Neuron (in vitro differentiated cells): Measurements from ENCODE around the gene EFL1.

Experiments used
- H2AFZ ChIP-seq: one replicate; pipeline ENCODE4 v1.6.1; 2013; ENCODE audit warnings: low read depth, mild to moderate bottlenecking, inconsistent platforms, low read length, moderate library complexity
- H3K27me3 ChIP-seq: one replicate; pipeline ENCODE4 v1.6.1; 2013; ENCODE audit warnings: low read length; ENCODE audit not compliant: insufficient read depth
- H3K36me3 ChIP-seq: one replicate; pipeline ENCODE4 v1.6.1; 2013; ENCODE audit warnings: low read length; ENCODE audit not compliant: insufficient read depth
- H3K4me1 ChIP-seq: one replicate; pipeline ENCODE4 v1.6.1; 2013; ENCODE audit warnings: low read length; ENCODE audit not compliant: insufficient read depth
- H3K4me3 ChIP-seq: 2 replicates; pipeline ENCODE4 v1.5.1; 2013; ENCODE audit warnings: mild to moderate bottlenecking, low read length, moderate library complexity
- H3K9me3 ChIP-seq: one replicate; pipeline ENCODE4 v1.6.1; 2013; ENCODE audit warnings: low read length

EFL1 gene

DNA sequence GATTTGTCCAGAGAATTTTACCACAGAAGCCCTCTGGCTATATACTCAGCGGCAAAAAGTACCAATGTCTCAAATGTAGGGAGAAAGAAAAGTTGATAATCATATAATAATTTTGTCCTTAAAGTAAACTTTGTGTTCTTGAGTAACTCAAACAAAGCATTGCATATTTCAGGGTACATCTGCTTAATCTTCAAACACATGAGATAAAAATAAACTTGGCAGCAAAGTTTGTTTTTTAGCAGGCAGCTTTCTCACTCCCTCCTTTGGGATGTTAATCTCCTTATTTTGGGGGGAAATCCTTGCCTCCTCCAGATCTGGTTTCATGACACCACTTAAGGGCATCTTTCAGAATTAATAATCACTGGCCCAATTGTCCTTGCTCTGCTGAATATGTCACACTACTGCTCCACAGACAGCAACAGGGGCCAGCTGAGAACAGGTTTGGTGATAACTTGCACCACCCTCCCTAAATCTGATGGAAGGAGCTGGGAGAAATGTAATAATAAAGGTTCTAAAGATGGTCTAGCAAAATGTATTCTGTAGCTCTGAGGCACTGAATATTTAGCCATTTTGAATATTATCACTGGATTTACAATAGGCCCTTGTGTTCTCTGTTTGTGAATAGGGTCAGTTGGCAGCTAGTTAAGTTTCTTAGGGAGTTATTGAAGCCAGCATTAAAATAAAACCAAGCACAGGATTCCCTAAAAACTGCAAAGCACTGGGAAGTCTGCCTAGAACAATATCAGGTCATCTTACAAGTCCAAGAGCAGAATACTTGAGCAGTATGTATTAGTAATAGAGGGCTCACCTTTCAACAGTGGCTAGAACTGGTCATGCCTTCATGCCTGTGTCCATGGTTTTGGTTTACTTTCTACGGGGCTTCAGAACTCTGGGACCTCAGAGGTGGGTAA lies 79.2 kb downstream of the EFL1 start:
- Histone ChIP-seq H3K27me3 (no peaks in the 10 kb centered on the region), H3K9me3 (no peaks in the 10 kb centered on the region), H3K4me1 (no peaks in the 10 kb centered on the region), H2AFZ (no peak overlapping the region), H3K36me3 (no peaks in the 10 kb centered on the region), H3K4me3 (no peak overlapping the region)

DNA sequence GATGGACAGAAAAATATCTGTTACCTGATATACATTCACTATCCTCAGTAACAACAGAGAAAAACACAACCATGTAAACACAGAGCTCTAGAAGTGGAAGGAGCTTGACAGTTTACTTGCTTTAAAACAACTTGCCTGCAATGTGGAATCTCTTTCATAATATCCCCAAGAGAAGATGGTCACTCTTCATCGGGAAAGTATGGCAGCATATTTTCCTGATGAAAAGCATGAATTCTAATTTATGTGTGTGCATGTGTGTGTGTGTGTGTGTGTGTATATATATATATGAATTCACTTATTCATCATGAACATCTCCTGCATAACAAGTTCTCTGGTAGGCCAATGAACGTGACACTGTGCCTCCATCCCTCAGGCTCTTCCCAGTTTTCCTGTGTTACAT lies 81.2 kb downstream of the EFL1 start:
- no peaks in the 10 kb centered on the region for H3K4me1 ChIP-seq
- no peak overlapping the region for H3K4me3 ChIP-seq
- H3K27me3 ChIP-seq = no peaks in the 10 kb centered on the region
- H3K9me3 ChIP-seq = no peaks in the 10 kb centered on the region
- H3K36me3 ChIP-seq = no peaks in the 10 kb centered on the region
- no peak overlapping the region for H2AFZ ChIP-seq

DNA sequence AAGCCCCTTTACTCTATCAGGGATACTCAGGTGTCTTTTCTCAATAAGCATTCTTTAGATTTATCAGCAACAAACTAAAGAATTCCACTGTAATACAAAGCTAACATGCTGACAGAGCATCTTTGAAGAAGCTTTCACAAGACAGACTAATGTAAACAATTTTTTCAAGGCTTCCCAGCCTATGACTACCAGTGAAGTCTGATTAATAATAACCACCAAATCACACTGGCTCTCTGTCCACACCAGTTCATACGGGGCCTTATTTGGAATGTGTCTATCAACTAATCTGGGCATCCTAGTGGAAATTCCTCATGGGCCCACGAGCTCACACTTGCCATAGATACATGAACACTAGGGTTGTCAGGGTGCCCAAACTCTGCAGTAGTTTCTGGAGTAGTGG lies 84.5 kb downstream of the EFL1 start:
- no peak overlapping the region for H2AFZ ChIP-seq
- no peaks in the 10 kb centered on the region for H3K36me3 ChIP-seq
- H3K9me3 ChIP-seq = no peaks in the 10 kb centered on the region
- no peaks in the 10 kb centered on the region for H3K27me3 ChIP-seq
- H3K4me3 ChIP-seq = no peak overlapping the region
- H3K4me1 ChIP-seq = no peaks in the 10 kb centered on the region

DNA sequence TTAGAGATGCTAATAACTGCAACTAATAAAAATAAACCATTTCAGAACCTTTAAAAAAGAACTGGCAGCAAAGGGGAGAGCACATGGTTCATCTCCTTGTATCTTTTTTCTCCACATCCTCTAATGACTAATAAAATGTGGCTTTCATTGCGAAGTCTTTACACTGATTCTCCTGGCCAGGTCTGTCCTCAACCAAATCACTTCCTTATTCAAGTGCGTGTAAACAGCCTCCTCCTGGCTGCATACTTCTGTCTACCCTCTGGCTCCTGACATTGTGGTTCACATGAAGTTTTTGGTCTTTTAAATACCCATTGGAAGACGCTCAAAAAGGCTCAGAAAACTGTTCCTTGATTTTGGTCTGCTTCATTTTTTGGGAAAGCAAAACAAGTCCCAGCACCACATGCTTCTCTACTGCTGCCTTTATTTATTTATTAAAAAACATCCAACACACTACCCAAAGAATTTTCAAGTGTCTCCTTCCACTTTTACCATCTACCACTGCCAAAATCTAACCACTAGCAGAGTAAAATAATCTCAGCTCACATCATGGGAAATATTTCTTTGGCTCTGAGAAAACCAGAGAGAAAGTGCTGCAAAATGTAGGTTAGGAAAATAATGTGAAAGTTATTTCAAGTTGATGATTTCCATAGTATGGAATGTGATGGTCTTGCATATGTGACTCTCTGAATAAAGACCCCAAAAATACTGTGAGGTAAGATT lies 85.1 kb downstream of the EFL1 start:
- Histone ChIP-seq H2AFZ (no peak overlapping the region), H3K4me1 (no peaks in the 10 kb centered on the region), H3K4me3 (no peak overlapping the region), H3K27me3 (no peaks in the 10 kb centered on the region), H3K9me3 (no peaks in the 10 kb centered on the region), H3K36me3 (no peaks in the 10 kb centered on the region)

DNA sequence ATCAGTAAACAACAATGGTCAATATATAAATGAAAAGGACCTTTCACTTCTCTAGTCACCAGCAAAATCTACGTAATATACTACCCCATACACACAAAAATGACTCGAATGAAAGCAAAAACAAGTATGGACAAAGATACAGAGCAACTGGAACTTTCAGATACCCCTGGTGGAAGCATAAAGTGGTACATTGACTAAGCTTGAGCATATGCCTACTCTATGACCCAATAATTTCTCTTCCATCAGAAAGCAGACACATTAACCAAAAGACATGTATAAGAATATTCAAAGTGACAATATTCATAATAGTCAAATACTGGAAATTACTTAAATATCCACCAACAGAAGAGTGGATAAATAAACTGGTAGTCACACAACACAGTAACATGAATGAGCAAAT lies 86.0 kb downstream of the EFL1 start:
- Histone ChIP-seq H3K9me3 (no peaks in the 10 kb centered on the region), H3K4me1 (no peaks in the 10 kb centered on the region), H3K36me3 (no peaks in the 10 kb centered on the region), H3K4me3 (no peak overlapping the region), H3K27me3 (no peaks in the 10 kb centered on the region), H2AFZ (no peak overlapping the region)

DNA sequence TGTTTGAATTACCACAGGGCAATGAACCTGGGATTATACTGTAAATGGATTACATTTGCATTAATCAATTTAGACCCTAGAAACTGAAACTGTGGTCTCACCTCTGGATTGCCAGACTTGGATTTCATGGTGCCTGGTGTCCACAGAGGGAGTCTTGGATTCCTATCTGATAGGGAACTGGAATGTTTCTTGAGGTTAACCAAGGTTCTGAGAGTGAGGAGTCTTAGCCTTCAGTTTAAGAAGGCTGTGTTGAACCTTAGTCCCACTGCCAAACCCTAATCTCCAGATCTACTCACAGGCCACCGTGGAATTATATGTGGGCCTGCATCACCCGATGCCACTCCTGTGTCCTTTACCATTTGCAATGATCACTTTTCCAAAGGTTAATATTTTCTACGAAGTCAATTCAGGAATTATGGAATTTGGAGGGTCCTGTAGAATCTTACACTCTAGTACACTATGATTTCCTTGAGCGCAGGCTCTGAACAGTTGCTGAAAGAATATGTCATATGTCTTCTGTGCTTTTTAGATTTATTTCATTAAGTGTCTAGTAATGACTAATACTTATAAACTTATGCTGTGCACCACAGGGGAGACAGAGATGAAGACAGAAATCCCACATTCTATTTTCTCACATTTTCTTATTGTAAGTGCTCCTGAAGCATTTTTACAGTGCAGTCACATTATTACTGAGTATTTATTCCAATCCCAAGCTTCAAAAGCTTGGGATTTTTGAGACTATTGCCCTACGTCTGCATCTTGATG lies 87.9 kb downstream of the EFL1 start:
- Histone ChIP-seq H2AFZ (no peak overlapping the region), H3K4me3 (no peak overlapping the region), H3K9me3 (no peaks in the 10 kb centered on the region), H3K4me1 (no peaks in the 10 kb centered on the region), H3K36me3 (peaks cover 2% of the 10 kb centered on the region), H3K27me3 (no peaks in the 10 kb centered on the region)

DNA sequence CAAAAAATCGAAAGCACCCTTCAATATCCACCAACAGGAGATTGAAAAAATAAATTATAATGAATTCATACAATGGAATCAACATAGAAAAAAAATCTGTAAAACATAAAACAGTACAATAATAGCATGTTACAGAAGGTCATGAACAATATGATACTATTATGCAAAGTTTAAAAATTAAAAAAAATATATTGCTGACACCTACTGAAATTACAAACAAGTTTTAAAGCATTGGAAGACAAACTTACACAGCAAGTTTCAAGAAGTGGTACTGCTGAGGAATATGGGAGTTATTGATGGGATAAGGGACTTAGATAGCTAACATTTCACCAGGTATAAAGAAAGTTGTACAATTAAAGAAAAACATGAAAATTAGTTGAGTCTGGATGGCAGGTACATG lies 89.4 kb downstream of the EFL1 start:
- Histone ChIP-seq H3K4me3 (no peak overlapping the region), H3K4me1 (no peaks in the 10 kb centered on the region), H2AFZ (no peak overlapping the region), H3K27me3 (no peaks in the 10 kb centered on the region), H3K36me3 (peaks cover 3% of the 10 kb centered on the region), H3K9me3 (no peaks in the 10 kb centered on the region)

DNA sequence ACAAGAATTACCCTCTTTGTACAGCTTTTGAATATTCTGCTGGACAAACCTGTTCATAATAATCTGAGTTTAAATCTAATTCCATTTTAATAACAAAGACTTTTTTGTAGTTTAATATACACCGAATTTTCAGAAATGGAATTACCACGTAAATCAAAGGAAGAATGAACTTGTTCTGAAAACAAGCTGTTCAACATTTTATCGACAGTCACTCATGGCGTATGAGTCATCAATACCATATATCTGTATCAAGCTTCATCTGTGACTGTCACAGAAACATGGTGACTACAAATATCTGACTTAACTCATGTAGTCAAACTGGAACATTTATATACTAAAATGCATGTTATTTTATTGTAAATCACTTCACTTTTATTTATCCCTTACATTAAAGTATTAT lies 90.0 kb downstream of the EFL1 start:
- no peaks in the 10 kb centered on the region for H3K4me1 ChIP-seq
- H3K27me3 ChIP-seq = no peaks in the 10 kb centered on the region
- H2AFZ ChIP-seq = no peak overlapping the region
- H3K9me3 ChIP-seq = no peaks in the 10 kb centered on the region
- H3K36me3 ChIP-seq = peaks cover 3% of the 10 kb centered on the region
- no peak overlapping the region for H3K4me3 ChIP-seq

DNA sequence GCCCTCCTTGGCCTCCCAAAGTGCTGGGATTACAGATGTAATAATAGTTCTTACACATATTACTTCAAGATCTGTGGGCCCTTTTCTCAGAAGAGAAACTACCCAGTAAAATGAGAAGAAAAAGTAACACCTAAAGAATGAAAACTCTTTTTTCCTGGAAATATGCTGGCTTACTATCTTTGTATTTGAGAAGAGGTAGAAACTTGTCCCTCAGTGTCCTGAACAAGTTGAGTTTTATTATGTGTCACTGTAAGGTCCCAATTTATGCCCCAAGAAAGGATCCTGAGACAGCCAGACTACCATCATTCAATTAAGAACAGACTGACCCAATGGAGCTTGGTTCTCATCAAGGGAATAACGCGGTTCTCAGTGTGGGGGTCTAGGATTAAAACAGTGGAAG lies 93.8 kb downstream of the EFL1 start:
- H3K27me3 ChIP-seq = no peaks in the 10 kb centered on the region
- peaks cover 3% of the 10 kb centered on the region for H3K4me1 ChIP-seq
- H3K4me3 ChIP-seq = no peak overlapping the region
- H3K9me3 ChIP-seq = no peaks in the 10 kb centered on the region
- peaks cover 5% of the 10 kb centered on the region for H3K36me3 ChIP-seq
- H2AFZ ChIP-seq = no peak overlapping the region

DNA sequence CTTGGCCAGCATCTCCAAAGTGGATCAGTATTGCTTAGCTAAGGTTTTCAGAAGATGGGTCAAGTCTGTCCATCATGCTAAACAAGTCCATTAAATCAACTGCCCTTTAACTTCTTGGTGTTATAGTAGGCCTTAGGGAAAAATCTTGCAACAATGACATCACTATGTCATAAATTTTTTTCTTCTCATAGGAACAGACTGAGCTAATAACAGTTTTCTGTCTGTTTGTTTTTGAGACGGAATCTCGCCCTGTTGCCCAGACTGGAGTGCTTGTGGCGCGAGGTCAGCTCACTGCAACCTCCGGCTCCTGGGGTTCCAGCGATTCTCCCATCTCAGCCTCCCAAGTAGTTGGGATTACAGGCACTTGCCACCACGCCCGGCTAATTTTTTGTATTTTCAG lies 94.2 kb downstream of the EFL1 start:
- Histone ChIP-seq H3K9me3 (no peaks in the 10 kb centered on the region), H3K4me3 (no peak overlapping the region), H3K36me3 (peaks cover 10% of the 10 kb centered on the region), H3K27me3 (no peaks in the 10 kb centered on the region), H2AFZ (no peak overlapping the region), H3K4me1 (peaks cover 3% of the 10 kb centered on the region)

DNA sequence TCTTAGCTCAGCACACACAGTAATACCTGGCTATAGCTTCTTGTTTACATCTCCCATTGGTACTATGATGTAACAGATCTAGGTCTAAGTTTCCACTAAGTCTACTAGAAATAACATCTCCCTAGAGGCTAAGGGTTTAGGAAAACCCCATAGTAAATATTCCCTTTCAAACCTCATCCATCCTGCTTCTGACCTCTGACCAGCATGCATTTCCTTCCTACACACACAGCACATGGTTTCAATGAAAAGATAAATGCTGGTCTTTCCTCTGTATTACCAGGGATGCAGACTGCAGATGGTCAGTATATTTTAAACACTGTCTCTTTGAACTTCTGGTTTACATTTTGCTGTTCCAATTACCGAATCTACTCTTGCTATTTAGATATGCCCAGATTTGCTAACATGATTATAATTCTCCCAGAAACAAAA lies 96.6 kb downstream of the EFL1 start:
- Histone ChIP-seq H3K27me3 (no peaks in the 10 kb centered on the region), H3K4me3 (no peak overlapping the region), H3K4me1 (peaks cover 3% of the 10 kb centered on the region), H3K36me3 (peaks cover 17% of the 10 kb centered on the region), H3K9me3 (no peaks in the 10 kb centered on the region), H2AFZ (no peak overlapping the region)

DNA sequence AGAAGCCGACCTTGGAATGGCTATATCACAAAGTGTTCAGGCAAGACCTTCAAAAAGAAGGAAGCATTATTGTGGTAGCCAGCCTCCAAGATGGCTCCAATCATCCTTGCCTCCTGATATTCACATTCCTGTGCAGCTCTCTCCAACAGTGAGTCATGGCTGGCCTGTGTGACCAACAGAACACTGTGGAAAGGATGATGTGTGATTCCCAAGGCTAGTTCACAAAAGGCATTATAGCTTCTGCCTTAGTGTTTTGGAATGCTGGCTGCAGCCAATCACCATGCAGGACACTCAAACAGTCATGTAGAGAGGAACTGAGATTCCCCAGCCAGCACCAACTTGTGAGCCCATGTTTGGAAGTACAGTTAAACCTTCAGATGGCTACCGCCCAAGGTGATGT lies 102.6 kb downstream of the EFL1 start:
- Histone ChIP-seq H3K4me1 (no peaks in the 10 kb centered on the region), H3K4me3 (no peak overlapping the region), H3K27me3 (no peaks in the 10 kb centered on the region), H3K36me3 (peaks cover 36% of the 10 kb centered on the region), H2AFZ (no peak overlapping the region), H3K9me3 (no peaks in the 10 kb centered on the region)

DNA sequence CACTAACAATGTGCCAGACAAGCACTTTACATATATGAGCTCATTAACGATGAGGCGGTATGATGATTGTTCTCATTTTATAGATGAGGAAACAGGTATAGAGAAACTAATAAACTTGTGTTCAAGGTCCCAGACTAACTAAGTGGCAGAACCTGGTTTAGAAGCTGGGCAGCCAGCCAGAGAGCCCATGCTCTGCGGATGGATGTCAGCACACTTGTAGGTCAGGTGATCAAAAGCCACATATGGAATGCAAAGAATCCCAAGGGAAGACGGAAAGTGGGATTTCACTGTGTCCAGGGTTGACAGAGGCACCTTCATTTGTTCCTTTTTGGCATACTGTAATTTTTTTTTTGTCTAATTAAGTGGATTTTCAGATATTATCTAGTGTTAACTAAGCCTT lies 103.7 kb downstream of the EFL1 start:
- Histone ChIP-seq H2AFZ (no peak overlapping the region), H3K27me3 (no peaks in the 10 kb centered on the region), H3K9me3 (no peaks in the 10 kb centered on the region), H3K36me3 (peaks cover 34% of the 10 kb centered on the region), H3K4me1 (no peaks in the 10 kb centered on the region), H3K4me3 (no peak overlapping the region)
